Measurements from ENCODE around the gene NACAD. TPM values are rescaled to one million over a fixed set of nuclear protein-coding genes. Genes with fewer than 3 reads are reported as not detected.

NACAD gene
- total RNA-seq, 1 donor from 2014 or later: 11.4 TPM

DNA sequence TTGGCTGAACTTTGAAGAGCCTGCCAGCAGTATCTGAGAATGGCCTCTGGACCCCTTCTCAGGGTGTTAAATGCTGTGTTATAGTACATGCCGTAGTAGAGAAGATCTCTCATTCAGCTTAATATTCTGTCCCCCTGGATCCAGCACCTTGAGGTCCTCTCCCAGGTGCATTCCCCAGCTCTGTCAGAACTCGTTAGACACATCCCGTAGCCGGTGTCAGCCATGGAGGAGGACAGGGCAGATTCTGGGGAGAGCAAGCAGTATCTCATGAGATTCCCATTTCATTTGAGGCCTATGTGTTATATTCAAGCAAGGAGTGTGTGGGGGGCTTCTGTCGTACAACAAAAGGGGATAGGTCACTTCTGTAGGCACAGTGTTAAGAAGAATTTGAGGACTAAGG, 34.8 kb downstream of the NACAD start:
- TF ChIP-seq, protein P1, sequence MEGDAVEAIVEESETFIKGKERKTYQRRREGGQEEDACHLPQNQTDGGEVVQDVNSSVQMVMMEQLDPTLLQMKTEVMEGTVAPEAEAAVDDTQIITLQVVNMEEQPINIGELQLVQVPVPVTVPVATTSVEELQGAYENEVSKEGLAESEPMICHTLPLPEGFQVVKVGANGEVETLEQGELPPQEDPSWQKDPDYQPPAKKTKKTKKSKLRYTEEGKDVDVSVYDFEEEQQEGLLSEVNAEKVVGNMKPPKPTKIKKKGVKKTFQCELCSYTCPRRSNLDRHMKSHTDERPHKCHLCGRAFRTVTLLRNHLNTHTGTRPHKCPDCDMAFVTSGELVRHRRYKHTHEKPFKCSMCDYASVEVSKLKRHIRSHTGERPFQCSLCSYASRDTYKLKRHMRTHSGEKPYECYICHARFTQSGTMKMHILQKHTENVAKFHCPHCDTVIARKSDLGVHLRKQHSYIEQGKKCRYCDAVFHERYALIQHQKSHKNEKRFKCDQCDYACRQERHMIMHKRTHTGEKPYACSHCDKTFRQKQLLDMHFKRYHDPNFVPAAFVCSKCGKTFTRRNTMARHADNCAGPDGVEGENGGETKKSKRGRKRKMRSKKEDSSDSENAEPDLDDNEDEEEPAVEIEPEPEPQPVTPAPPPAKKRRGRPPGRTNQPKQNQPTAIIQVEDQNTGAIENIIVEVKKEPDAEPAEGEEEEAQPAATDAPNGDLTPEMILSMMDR (IDR thresholded peaks at IDR 0.05; ENCODE audit: unreplicated experiment): no peak
- DNase-seq (ENCODE audit: low spot score in 2 of 2, unreplicated experiment in 2 of 2): no peak
- H3K27me3 Mint-ChIP-seq (ENCODE audit: low read depth): no peaks in the 10 kb centered on the region
- H3K4me3 Mint-ChIP-seq: no peak overlapping the region
- peaks cover 30% of the 10 kb centered on the region for H3K36me3 Mint-ChIP-seq
- H3K9me3 Mint-ChIP-seq: peaks cover 11% of the 10 kb centered on the region
- H3K27ac Mint-ChIP-seq: no peak overlapping the region
- H3K4me1 Mint-ChIP-seq: no peaks in the 10 kb centered on the region

DNA sequence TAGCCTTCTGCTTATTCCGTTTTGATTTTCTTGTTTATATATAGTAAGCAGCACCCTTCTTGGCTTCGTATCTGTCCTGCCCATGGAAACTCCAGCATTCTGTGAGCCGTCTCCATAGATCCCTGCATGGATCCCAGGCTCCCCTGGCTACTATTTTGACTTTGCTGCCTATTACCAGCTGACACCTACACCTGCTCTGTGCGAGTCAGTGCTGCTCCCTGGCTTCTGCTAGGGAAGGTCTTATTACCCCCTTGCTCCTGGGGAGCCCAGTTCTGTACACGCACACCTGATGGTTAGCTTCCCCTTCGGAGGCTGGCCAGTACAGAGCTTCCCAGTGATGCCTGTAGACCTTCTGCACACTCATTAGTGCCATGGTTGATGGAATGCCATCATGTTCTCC, 35.4 kb downstream of the NACAD start:
- no peaks in the 10 kb centered on the region for H3K4me1 Mint-ChIP-seq
- H3K4me3 Mint-ChIP-seq: no peak overlapping the region
- DNase-seq (ENCODE audit: low spot score in 2 of 2, unreplicated experiment in 2 of 2): no peak
- peaks cover 30% of the 10 kb centered on the region for H3K36me3 Mint-ChIP-seq
- H3K27me3 Mint-ChIP-seq (ENCODE audit: low read depth): no peaks in the 10 kb centered on the region
- TF ChIP-seq, protein P1 (IDR thresholded peaks at IDR 0.05; ENCODE audit: unreplicated experiment): no peak
- H3K27ac Mint-ChIP-seq: no peak overlapping the region
- peaks cover 11% of the 10 kb centered on the region for H3K9me3 Mint-ChIP-seq

DNA sequence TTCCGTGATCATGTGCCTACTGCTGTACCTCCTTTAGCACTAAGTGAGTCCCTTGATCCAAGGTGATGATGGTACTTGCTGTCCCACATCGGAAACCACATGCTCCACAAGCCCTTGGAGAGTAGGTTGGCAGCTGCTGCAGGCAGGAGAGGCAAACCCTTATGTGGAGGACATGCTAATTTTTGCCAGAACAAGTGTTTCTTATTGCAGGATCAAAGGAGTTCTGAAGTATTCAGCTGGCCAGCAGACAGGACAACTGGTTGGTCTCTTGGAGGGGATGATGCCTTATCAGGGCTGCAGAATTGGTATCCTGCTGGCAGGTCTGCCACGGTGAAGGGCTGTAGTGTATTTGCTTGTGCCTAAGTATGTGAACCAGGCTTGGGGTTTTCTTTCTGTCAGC, 36.8 kb downstream of the NACAD start:
- no peak overlapping the region for H3K27ac Mint-ChIP-seq
- H3K9me3 Mint-ChIP-seq: peaks cover 11% of the 10 kb centered on the region
- no peak overlapping the region for H3K4me3 Mint-ChIP-seq
- no peak for DNase-seq (ENCODE audit: low spot score in 2 of 2, unreplicated experiment in 2 of 2)
- no peaks in the 10 kb centered on the region for H3K4me1 Mint-ChIP-seq
- peaks cover 29% of the 10 kb centered on the region for H3K36me3 Mint-ChIP-seq
- no peaks in the 10 kb centered on the region for H3K27me3 Mint-ChIP-seq (ENCODE audit: low read depth)
- TF ChIP-seq, protein P1 (IDR thresholded peaks at IDR 0.05; ENCODE audit: unreplicated experiment): no peak

DNA sequence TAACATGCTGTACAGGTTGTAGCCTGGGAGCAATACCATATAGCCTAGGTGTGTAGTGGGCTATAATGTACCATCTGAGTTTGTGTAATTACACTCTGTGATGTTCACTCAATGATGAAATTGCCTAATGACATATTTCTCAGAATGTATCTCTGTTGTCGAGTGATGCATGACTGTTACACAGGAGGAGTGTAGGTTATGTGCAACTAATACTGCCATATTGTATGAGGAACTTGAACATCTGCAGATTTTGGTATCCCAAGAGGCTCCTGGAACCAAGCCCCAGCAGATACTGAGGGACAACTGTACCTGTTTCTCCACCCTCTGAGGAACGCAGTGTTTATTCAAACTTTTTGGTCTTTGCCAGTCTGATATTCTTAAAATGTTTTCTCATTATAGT, 38.6 kb downstream of the NACAD start:
- H3K4me3 Mint-ChIP-seq: no peak overlapping the region
- H3K9me3 Mint-ChIP-seq: peaks cover 4% of the 10 kb centered on the region
- H3K27me3 Mint-ChIP-seq (ENCODE audit: low read depth): no peaks in the 10 kb centered on the region
- no peaks in the 10 kb centered on the region for H3K4me1 Mint-ChIP-seq
- no peak overlapping the region for H3K27ac Mint-ChIP-seq
- peaks cover 27% of the 10 kb centered on the region for H3K36me3 Mint-ChIP-seq
- TF ChIP-seq, protein P1 (IDR thresholded peaks at IDR 0.05; ENCODE audit: unreplicated experiment): no peak
- DNase-seq (ENCODE audit: low spot score in 2 of 2, unreplicated experiment in 2 of 2): no peak

DNA sequence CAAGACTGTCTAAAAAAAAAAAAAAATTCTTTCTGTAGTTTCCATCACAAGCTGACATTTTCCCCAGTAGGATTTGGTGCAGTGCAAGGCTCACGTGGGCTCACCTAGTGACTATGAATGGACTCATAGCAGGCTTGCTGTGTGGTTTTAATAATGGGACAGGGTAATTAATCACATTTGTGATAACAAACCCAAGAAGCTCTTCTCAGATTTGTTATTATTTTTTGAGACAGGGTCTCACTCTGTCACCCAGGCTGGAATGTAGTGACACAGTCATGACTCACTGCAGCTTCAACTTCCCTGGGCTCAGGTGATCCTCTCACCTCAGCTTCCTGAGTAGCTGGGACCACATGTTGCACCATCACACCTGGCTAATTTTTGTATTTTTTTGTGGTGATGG, 40.0 kb downstream of the NACAD start:
- Mint-ChIP-seq H3K9me3 (no peaks in the 10 kb centered on the region), H3K27me3 (ENCODE audit: low read depth) (no peaks in the 10 kb centered on the region), H3K4me1 (no peaks in the 10 kb centered on the region), H3K27ac (no peak overlapping the region), H3K4me3 (no peak overlapping the region), H3K36me3 (peaks cover 31% of the 10 kb centered on the region)
- TF ChIP-seq, protein P1 (IDR thresholded peaks at IDR 0.05; ENCODE audit: unreplicated experiment): no peak
- DNase-seq (ENCODE audit: low spot score in 2 of 2, unreplicated experiment in 2 of 2): no peak

DNA sequence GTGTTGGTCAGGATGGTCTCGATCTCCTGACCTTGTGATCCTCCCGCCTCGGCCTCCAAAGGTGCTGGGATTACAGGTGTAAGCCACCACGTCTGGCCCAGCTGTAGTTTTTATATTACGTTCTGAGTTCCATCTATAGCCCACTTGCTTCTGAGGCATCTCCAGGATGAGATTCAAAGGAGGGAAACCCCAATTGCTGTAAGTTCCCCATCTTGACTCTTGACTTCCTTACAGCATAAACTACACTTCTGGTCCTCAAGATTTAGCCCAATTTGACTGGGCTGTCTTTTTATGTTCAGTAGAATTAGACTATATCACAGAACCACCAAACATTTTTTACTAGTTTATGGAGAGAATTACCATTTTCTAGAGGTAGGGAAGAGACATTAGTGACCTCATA, 44.4 kb downstream of the NACAD start:
- Mint-ChIP-seq H3K9me3 (no peaks in the 10 kb centered on the region), H3K27ac (no peak overlapping the region), H3K4me3 (no peak overlapping the region), H3K36me3 (peaks cover 38% of the 10 kb centered on the region), H3K4me1 (no peaks in the 10 kb centered on the region), H3K27me3 (ENCODE audit: low read depth) (no peaks in the 10 kb centered on the region)
- TF ChIP-seq, protein P1 (IDR thresholded peaks at IDR 0.05; ENCODE audit: unreplicated experiment): no peak
- DNase-seq (ENCODE audit: low spot score in 2 of 2, unreplicated experiment in 2 of 2): no peak
